ENCODE data around the gene GNAZ.

Gene GNAZ

DNA sequence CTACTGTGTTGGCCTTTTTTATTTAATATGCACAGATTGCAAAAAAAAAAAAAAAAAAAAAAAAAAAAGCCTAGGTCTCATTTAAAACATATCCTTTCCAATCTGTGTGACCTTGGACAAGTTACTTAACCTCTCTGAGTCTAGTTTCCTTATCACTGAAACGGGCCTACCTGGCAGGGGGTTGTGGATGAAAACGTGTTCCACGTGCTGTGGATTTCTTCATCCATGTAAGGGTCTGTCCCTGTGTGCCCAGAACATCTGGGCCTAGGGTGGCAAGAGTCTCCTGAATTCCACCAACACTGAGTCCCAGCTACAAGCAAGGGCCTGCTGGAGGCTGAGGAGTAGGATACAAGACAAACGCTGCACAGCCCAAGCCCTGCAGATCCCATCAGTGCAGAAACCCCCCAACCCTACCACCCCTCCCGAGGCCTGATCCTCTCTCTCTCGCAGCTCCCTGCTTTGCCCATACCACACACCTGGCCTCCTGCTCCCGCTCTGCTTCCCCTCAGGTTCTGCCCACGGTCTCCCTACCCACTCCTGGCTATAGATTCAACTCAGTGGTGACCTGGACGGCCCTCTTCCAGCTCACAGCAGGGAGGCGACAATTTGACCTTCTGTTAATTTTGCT, 4.7 kb upstream of the GNAZ start:
- TF ChIP-seq, protein P1, sequence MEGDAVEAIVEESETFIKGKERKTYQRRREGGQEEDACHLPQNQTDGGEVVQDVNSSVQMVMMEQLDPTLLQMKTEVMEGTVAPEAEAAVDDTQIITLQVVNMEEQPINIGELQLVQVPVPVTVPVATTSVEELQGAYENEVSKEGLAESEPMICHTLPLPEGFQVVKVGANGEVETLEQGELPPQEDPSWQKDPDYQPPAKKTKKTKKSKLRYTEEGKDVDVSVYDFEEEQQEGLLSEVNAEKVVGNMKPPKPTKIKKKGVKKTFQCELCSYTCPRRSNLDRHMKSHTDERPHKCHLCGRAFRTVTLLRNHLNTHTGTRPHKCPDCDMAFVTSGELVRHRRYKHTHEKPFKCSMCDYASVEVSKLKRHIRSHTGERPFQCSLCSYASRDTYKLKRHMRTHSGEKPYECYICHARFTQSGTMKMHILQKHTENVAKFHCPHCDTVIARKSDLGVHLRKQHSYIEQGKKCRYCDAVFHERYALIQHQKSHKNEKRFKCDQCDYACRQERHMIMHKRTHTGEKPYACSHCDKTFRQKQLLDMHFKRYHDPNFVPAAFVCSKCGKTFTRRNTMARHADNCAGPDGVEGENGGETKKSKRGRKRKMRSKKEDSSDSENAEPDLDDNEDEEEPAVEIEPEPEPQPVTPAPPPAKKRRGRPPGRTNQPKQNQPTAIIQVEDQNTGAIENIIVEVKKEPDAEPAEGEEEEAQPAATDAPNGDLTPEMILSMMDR (IDR thresholded peaks at IDR 0.05; ENCODE audit: low read depth, low read length, missing control alignments) = no peak
- no peak overlapping the region for H3K4me3 ChIP-seq (ENCODE audit: low read depth, low read length)
- no peak for DNase-seq (ENCODE audit: low read depth)

DNA sequence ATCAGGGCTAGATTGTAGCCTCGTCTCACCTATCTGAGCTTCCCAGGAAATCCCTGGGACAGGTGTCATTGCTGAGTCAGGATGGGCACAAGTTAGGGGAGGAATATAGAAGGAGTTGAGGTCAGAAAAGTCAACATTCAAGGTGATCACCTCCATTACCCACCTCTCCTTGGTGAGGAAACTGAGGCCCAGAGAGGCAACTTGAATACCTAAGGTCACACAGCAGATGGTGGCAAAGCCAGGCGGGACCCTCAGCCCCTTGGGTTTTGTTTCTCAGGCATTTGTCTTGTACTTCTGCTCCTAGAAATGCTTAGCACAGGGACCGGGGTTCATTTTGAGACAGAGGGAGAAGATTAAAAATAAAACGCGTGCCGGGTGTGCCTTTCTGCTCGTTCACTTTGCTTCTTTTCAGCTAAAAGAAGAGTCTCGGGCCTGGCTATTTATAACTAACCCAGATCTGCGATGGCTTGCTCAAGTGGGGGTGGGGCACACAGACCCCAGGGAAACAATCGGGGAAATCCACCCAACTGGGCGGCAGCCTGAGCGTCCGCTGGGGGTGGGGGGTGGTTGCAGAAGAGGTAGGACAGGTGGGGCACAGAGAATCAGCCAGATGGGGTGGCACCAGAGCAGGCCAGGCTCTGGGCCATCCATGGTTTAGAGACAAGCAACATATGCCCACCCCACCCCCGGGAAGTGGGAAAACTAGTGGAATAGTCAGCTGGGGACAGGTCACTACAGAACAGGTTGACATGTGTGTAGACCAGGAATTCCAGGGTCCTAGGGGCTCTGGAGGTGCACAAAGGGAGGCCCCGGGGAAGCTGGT, 3.9 kb upstream of the GNAZ start:
- no peak for DNase-seq (ENCODE audit: low read depth)
- TF ChIP-seq, protein P1 (IDR thresholded peaks at IDR 0.05; ENCODE audit: low read depth, low read length, missing control alignments) = no peak
- no peak overlapping the region for H3K4me3 ChIP-seq (ENCODE audit: low read depth, low read length)

DNA sequence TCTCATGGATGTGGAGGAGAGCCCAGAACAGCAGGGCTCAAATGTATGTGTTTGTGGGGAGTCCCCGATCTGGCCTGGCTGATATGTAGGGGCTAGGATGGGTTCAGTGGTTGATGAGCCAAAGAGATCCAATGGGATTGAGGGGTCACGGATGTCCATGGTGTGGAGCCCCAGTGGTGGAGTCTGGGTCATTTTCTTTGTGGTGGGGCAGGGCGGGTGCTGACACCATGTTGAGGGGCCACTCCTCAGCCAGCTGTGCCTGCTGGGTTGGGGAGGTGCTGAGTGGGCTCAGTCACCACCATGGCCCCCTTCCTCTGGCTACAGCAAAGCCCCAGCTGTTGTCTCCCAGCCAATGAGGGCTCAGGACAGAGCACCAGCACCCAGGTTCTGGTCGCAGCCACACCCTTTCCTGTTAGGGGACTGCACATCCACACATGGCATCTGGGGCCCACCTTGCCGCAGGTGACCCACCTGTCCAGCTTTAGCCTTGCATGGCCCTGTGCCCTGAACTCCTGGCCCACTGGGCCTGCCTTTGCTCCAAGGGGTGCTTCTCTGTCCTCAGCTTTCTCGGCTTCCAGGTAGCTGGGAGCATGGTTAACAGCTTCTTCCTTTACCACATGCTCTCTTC, 3.2 kb upstream of the GNAZ start:
- H3K4me3 ChIP-seq (ENCODE audit: low read depth, low read length) = no peak overlapping the region
- no peak for DNase-seq (ENCODE audit: low read depth)
- TF ChIP-seq, protein P1 (IDR thresholded peaks at IDR 0.05; ENCODE audit: low read depth, low read length, missing control alignments) = no peak

DNA sequence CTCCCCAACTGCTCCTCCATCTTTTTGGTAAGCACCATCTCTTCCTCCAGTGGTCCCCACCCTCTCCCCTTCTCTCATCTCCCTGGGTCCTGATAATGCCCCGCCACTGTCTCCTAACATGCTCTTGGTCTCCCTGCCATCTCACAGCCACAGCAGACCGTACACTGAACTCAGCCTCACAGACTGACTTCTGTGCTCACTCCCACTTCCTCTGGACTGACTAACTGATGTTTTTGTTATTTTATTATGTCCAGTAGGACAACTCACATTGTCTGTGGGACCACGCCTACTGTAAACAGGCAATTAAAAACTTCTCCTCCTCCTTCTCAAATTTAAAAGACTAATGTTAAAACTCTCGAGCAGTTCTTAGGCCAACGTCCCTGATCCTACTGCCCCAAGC, 2.6 kb upstream of the GNAZ start:
- no peak overlapping the region for H3K4me3 ChIP-seq (ENCODE audit: low read depth, low read length)
- no peak for DNase-seq (ENCODE audit: low read depth)
- TF ChIP-seq, protein P1 (IDR thresholded peaks at IDR 0.05; ENCODE audit: low read depth, low read length, missing control alignments) = no peak

DNA sequence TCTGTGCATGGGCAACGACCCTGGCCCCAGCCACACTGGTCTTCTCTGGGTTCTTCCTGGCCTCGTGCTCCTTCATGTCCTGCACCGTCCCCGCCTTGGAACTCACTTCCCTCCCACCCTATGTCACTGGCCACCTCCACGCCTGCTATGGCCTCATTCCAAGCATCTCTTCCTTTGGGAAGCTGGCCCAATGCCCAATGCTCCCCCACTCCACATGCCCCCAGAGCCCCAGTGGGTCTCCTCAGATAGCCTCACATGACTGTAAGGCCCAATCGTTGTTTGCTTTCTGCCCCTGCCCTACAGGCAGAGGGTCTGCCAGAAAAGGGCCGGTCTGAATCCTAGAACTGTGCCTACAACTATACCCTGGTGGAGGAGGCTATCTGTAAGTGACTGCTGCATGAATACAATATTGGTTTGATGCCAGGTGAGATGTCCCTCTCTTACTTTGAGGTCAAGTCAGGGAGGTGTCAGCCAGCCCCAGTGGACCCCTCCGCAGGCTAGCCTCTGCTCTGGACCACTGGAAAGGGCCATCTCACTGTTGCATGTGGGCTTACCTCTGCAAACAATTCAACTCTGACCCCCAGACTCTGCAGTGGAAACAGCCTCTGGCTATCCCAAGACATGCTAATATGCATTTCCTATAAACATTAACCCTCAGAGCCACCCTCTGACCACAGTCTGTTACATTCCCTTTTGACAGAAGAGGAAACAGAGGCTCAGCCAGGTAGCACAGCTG, 2.1 kb upstream of the GNAZ start:
- TF ChIP-seq, protein P1 (IDR thresholded peaks at IDR 0.05; ENCODE audit: low read depth, low read length, missing control alignments) = no peak
- no peak overlapping the region for H3K4me3 ChIP-seq (ENCODE audit: low read depth, low read length)
- DNase-seq (ENCODE audit: low read depth) = no peak

DNA sequence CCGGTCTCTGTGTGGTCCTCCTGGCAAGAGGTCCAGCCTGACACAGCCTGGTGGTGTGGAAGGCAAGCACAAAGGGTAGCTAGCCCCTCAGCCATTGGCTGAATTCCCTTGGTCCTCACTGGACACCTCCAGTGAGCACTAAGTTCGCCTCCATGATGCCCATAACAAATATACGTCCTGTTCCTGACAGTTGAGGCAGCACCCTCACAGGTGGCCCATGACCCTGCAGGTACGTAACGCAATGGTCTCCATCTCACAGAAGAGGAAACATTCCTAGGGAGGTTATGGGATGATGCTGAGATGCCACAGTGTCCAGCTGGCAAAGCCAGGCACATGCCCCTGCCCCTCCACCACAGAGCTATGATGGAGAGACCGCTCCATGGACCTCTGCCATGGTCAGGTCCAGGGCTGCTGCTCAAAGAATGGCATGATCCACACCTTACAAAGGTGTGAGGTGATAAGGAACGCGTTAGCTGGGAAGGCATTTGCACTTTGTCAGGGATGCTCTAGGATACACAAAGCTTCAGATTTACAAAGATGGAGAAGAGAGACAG, 1.4 kb upstream of the GNAZ start:
- DNase-seq (ENCODE audit: low read depth) = no peak
- TF ChIP-seq, protein P1 (IDR thresholded peaks at IDR 0.05; ENCODE audit: low read depth, low read length, missing control alignments) = no peak
- H3K4me3 ChIP-seq (ENCODE audit: low read depth, low read length) = no peak overlapping the region

Measured in GM12864 (cell line).